A549 (cell line): ENCODE results near the gene ZNF436.
A peak's percentile ranks its signal among the peaks of the same experiment; 100 is the strongest.

Experiments
- CHD2 ChIP-seq: fragments of 150-350 bp; IDR thresholded peaks from 2 replicates; pipeline ENCODE4 v1.6.1; 2014; ENCODE audit warnings: low read length; ENCODE audit not compliant: partially characterized antibody
- GATA3 ChIP-seq: IDR thresholded peaks from 2 replicates; pipeline ENCODE4 v1.6.1; 2012; ENCODE audit warnings: borderline replicate concordance
- KDM1A ChIP-seq: fragments of 200-600 bp; sonication (generic); IDR thresholded peaks from 2 replicates; pipeline ENCODE4 v1.6.1; 2016; ENCODE audit warnings: low read depth, mild to moderate bottlenecking
- POLR2A ChIP-seq: IDR thresholded peaks from 2 replicates; pipeline ENCODE4 v1.6.1; 2012; ENCODE audit warnings: mild to moderate bottlenecking, low read length
- TF ChIP-seq, protein P1 (sequence below): fragments of >200 bp; sonication (Bioruptor Twin); formaldehyde crosslinking; IDR thresholded peaks from 3 replicates; pipeline ENCODE4 v1.5.1; 2016
- TF ChIP-seq, protein P2 (sequence below): IDR thresholded peaks from 2 replicates; pipeline ENCODE4 v1.6.1; 2012

DNA sequence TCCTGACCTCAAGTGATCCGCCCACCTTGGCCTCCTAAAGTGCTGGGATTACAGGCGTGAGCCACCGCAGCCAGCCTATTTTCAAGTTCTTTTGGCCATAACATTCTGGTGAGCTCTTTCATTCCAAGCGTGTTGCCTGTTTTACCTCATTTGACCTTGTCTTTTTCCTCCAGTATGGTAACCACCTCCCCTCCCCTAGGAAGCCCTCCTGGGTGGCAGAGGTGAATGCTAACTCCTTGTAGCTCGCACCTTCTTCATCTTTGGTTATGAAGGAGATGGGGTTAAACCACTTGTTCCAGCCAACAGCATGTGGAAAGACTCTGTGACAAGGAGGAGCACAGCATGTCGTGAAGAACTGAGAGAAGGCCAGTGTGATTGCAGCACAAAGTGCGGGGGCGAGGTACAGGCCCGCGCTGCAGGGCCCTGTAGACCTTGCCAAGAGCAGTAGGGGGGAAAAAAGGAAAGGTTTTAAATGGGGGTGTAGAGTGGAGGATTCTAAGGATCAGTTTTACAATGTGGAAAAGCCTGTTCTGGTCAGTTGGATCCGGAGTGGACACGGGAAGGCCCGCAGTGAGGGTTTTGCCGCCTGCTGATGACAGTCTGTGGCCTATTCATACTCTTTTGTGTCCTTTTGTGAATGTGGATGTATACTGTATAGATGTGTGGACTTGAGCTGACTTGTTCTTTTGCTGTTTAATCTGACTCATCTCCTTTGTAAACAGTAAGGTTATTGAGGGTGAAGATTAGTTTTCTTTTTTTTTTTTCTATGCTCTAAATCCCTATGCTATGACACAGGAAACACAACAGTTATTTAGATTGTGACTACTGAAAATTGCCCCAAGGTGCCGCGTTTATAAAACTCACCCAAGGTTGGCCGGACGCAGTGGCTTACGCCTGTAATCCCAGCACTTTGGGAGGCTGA is 7.5 kb upstream of the ZNF436 start:
- TF ChIP-seq GATA3 (peak; percentile 55; the same call in 1 of the 2 replicates), POLR2A (no peak), KDM1A (no peak), CHD2 (no peak)
- TF ChIP-seq, protein P1, sequence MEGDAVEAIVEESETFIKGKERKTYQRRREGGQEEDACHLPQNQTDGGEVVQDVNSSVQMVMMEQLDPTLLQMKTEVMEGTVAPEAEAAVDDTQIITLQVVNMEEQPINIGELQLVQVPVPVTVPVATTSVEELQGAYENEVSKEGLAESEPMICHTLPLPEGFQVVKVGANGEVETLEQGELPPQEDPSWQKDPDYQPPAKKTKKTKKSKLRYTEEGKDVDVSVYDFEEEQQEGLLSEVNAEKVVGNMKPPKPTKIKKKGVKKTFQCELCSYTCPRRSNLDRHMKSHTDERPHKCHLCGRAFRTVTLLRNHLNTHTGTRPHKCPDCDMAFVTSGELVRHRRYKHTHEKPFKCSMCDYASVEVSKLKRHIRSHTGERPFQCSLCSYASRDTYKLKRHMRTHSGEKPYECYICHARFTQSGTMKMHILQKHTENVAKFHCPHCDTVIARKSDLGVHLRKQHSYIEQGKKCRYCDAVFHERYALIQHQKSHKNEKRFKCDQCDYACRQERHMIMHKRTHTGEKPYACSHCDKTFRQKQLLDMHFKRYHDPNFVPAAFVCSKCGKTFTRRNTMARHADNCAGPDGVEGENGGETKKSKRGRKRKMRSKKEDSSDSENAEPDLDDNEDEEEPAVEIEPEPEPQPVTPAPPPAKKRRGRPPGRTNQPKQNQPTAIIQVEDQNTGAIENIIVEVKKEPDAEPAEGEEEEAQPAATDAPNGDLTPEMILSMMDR: no peak
- TF ChIP-seq, protein P2, sequence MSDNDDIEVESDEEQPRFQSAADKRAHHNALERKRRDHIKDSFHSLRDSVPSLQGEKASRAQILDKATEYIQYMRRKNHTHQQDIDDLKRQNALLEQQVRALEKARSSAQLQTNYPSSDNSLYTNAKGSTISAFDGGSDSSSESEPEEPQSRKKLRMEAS: no peak; the same call in 1 of the 2 replicates
